Naive thymus-derived CD4-positive, alpha-beta T cell (primary cell): Measurements from ENCODE around the gene QPCTL. TPM values are rescaled to one million over a fixed set of nuclear protein-coding genes. Genes with fewer than 3 reads are reported as not detected.

Source experiments
- ATAC-seq: fragments of 150-1000 bp; cut with Tn5 transposase; 2 replicates; pipeline ENCODE4 v1.10.0; 2021; ENCODE audit warnings: mild to moderate bottlenecking, moderate library complexity
- CTCF ChIA-PET: fragments of 350-600 bp; sonication (Branson Sonifier 250); formaldehyde crosslinking; loops from one replicate; lab custom pipeline; 2021; ENCODE audit warnings: antibody characterized with exemption; lab: Charles Lee
- POLR2A ChIA-PET: fragments of 350-600 bp; sonication (Branson Sonifier 250); formaldehyde crosslinking; loops from one replicate; lab custom pipeline; 2021; ENCODE audit warnings: antibody characterized with exemption, inconsistent platforms; lab: Charles Lee
- DNase-seq, 9 donors: peaks; one replicate each; pipeline versions ENCODE4 v3.0.0 to v3.0.0-alpha.2; 2020 to 2022; ENCODE audit warnings: mixed read lengths in 1 of 9
- H3K27ac ChIP-seq: one replicate; pipeline ENCODE4 v1.7.0; 2013; ENCODE audit warnings: mild to moderate bottlenecking, low read depth, low read length, moderate library complexity
- H3K27me3 ChIP-seq, 2 donors: one replicate each; pipeline ENCODE4 v1.7.0; 2013; ENCODE audit warnings: low read length in 2 of 2, mild to moderate bottlenecking in 2 of 2, moderate library complexity in 2 of 2; ENCODE audit not compliant: control insufficient read depth in 2 of 2, insufficient read depth in 2 of 2
- H3K36me3 ChIP-seq, 3 experiments: 1 replicate in 2 of 3; 2 replicates in 1 of 3; pipeline ENCODE4 v1.7.0; 2013; ENCODE audit warnings: low read length in 3 of 3, mild to moderate bottlenecking in 3 of 3, moderate library complexity in 1 of 3; ENCODE audit not compliant: insufficient read depth in 3 of 3, control insufficient read depth in 2 of 3
- H3K4me1 ChIP-seq, 2 donors: one replicate each; pipeline ENCODE4 v1.7.0; 2013; ENCODE audit warnings: low read length in 2 of 2, mild to moderate bottlenecking in 2 of 2, moderate library complexity in 1 of 2; ENCODE audit not compliant: control insufficient read depth in 2 of 2, insufficient read depth in 2 of 2
- H3K4me3 ChIP-seq: 2 replicates; pipeline ENCODE4 v1.7.0; 2013; ENCODE audit warnings: mild to moderate bottlenecking, low read length
- H3K9me3 ChIP-seq, 3 experiments: 1 replicate in 2 of 3; 2 replicates in 1 of 3; pipeline ENCODE4 v1.7.0; 2013; ENCODE audit warnings: low read length in 3 of 3; ENCODE audit not compliant: control insufficient read depth in 2 of 3
- H3K27ac Mint-ChIP-seq, 9 donors: one replicate each; pipeline ENCODE4 v1.8.0; 2020 to 2022; ENCODE audit warnings: mixed read lengths in 9 of 9, mild to moderate bottlenecking in 8 of 9, moderate library complexity in 5 of 9, inconsistent platforms in 2 of 9
- H3K27me3 Mint-ChIP-seq, 5 donors: one replicate each; pipeline ENCODE4 v1.8.0; 2021 to 2022; ENCODE audit warnings: mixed read lengths in 5 of 5, mild to moderate bottlenecking in 1 of 5
- H3K36me3 Mint-ChIP-seq, 5 donors: one replicate each; pipeline ENCODE4 v1.8.0; 2020 to 2022; ENCODE audit warnings: mixed read lengths in 5 of 5, mild to moderate bottlenecking in 3 of 5, inconsistent platforms in 1 of 5
- H3K4me1 Mint-ChIP-seq, 7 donors: one replicate each; pipeline ENCODE4 v1.8.0; 2020 to 2022; ENCODE audit warnings: mixed read lengths in 7 of 7, mild to moderate bottlenecking in 3 of 7, inconsistent platforms in 1 of 7
- H3K4me3 Mint-ChIP-seq, 10 donors: one replicate each; pipeline ENCODE4 v1.8.0; 2020 to 2022; ENCODE audit warnings: mild to moderate bottlenecking in 10 of 10, mixed read lengths in 10 of 10, moderate library complexity in 6 of 10, inconsistent platforms in 2 of 10
- H3K9me3 Mint-ChIP-seq, 11 donors: one replicate each; pipeline ENCODE4 v1.8.0; 2020 to 2022; ENCODE audit warnings: mixed read lengths in 11 of 11, mild to moderate bottlenecking in 4 of 11, inconsistent platforms in 1 of 11, moderate library complexity in 1 of 11
- intact Hi-C, 2 donors: fragments of 100-400 bp; cut with micrococcal nuclease; formaldehyde crosslinking; loops; one replicate each; pipeline ENCODE4 v1.15.1; 2023
- polyA plus RNA-seq, 2 donors: library from polyadenylated mRNA; unstranded; fragments of 300-500 nt; fragmentation: Illumina TruSeq; gene quantifications; one replicate each; pipeline ENCODE4 v1.2.3, GENCODE V29; 2021
- total RNA-seq, 6 experiments: library from RNA in 5 of 6; stranded (reverse) in 5 of 6; gene quantifications; 1 replicate in 5 of 6; 2 replicates in 1 of 6; pipeline ENCODE4 v1.2.3 and lab custom pipeline; 2021 to 2026

QPCTL gene
- total and polyA plus RNA-seq, 7 experiments from 2014 or later: 1.2 to 8.9 (median 7.0) TPM

- H3K27me3 ChIP-seq: no peaks in the 10 kb centered on the region
- H3K4me3 ChIP-seq: no peak overlapping the region
- Mint-ChIP-seq H3K4me3 (no peak overlapping the region), H3K4me1 (peaks cover 0 to 7% (median 0%) of the 10 kb centered on the region in 7 donors), H3K27ac (no peak overlapping the region), H3K9me3 (peaks cover 0 to 1% (median 0%) of the 10 kb centered on the region in 11 donors), H3K27me3 (peaks cover 0 to 18% (median 5%) of the 10 kb centered on the region in 5 donors), H3K36me3 (no peaks in the 10 kb centered on the region)
- no peak overlapping the region for H3K27ac ChIP-seq
- no peaks in the 10 kb centered on the region for H3K4me1 ChIP-seq
- DNase-seq (no peak), ATAC-seq (no peak)
- ChIA-PET CTCF (no interaction called here), POLR2A (no interaction called here)
- H3K9me3 ChIP-seq: no peaks in the 10 kb centered on the region
- intact Hi-C loops: no loop called here
- H3K36me3 ChIP-seq: no peaks in the 10 kb centered on the region
Observed at GRCh38 chr19:45659096-45659729, 33.3 kb upstream of the QPCTL start.

GRCh38 chr19:45660636-45661035 lies 31.8 kb upstream of the QPCTL start:
- Histone ChIP-seq H3K4me3 (no peak overlapping the region), H3K27me3 (no peaks in the 10 kb centered on the region), H3K36me3 (no peaks in the 10 kb centered on the region), H3K27ac (no peak overlapping the region), H3K4me1 (no peaks in the 10 kb centered on the region), H3K9me3 (no peaks in the 10 kb centered on the region)
- Mint-ChIP-seq H3K27ac (peak overlapping the region in 1 of 9 donors; percentile 43), H3K36me3 (no peaks in the 10 kb centered on the region), H3K27me3 (peaks cover 0 to 22% (median 5%) of the 10 kb centered on the region in 5 donors), H3K4me3 (no peak overlapping the region), H3K4me1 (peaks cover 0 to 9% (median 0%) of the 10 kb centered on the region in 7 donors), H3K9me3 (peaks cover 0 to 1% (median 0%) of the 10 kb centered on the region in 11 donors)
- intact Hi-C loops: no loop called here
- ChIA-PET POLR2A (no interaction called here), CTCF (no interaction called here)
- DNase-seq: no peak
- no peak for ATAC-seq

- H3K4me1 ChIP-seq: peaks cover 12 to 13% of the 10 kb centered on the region in 2 donors
- no peaks in the 10 kb centered on the region for H3K9me3 ChIP-seq
- POLR2A ChIA-PET: no interaction called here
- no peaks in the 10 kb centered on the region for H3K9me3 Mint-ChIP-seq
- ATAC-seq: no peak
- no peaks in the 10 kb centered on the region for H3K36me3 ChIP-seq
- H3K27me3 Mint-ChIP-seq: peaks cover 0 to 23% (median 5%) of the 10 kb centered on the region in 5 donors
- H3K27me3 ChIP-seq: no peaks in the 10 kb centered on the region
- CTCF ChIA-PET: interaction anchor here (1.3 kb wide), 1 partner anchor 14 kb away, joined by 3 read pairs; no protein-coding TSS in a partner anchor
- DNase-seq: no peak
- no peak overlapping the region for H3K4me3 Mint-ChIP-seq
- no peak overlapping the region for H3K27ac ChIP-seq
- intact Hi-C loops: no loop called here
- H3K36me3 Mint-ChIP-seq: no peaks in the 10 kb centered on the region
- H3K27ac Mint-ChIP-seq: no peak overlapping the region
- no peak overlapping the region for H3K4me3 ChIP-seq
- peaks cover 12 to 22% (median 15%) of the 10 kb centered on the region in 7 donors for H3K4me1 Mint-ChIP-seq
Observed at GRCh38 chr19:45663800-45664199, 28.7 kb upstream of the QPCTL start.

GRCh38 chr19:45664575-45664974 lies 27.9 kb upstream of the QPCTL start:
- intact Hi-C loops: no loop called here
- Mint-ChIP-seq H3K36me3 (no peaks in the 10 kb centered on the region), H3K27me3 (peaks cover 0 to 23% (median 5%) of the 10 kb centered on the region in 5 donors), H3K27ac (no peak overlapping the region), H3K9me3 (no peaks in the 10 kb centered on the region), H3K4me1 (peaks cover 16 to 30% (median 21%) of the 10 kb centered on the region in 7 donors), H3K4me3 (peak overlapping the region in 2 of 10 donors; percentile 17 to 50)
- Histone ChIP-seq H3K4me1 (peaks cover 15 to 20% of the 10 kb centered on the region in 2 donors), H3K27ac (no peak overlapping the region), H3K9me3 (no peaks in the 10 kb centered on the region), H3K4me3 (no peak overlapping the region), H3K36me3 (no peaks in the 10 kb centered on the region), H3K27me3 (no peaks in the 10 kb centered on the region)
- DNase-seq (no peak), ATAC-seq (no peak)
- CTCF ChIA-PET: interaction anchor here (1.3 kb wide), 1 partner anchor 13 kb away, joined by 3 read pairs; no protein-coding TSS in a partner anchor
- POLR2A ChIA-PET: no interaction called here

- H3K27ac ChIP-seq: peak within 1 kb of the TSS; percentile 58
- intact Hi-C loops: loop anchor here (1.0 to 2.0 kb wide), 3 partner anchors 14 to 25 kb away; partner anchors contain the start of gene QPCTL (in 1 of the 2)
- DNase-seq: peak in 3 of 9 donors; percentile 33 to 64 (median 47)
- CTCF ChIA-PET: interaction anchor here (0.5 kb wide), 1 partner anchor 69 kb away, joined by 4 read pairs; no protein-coding TSS in a partner anchor
- Mint-ChIP-seq H3K36me3 (peaks cover 0 to 6% (median 0%) of the 10 kb centered on the region in 5 donors), H3K9me3 (no peaks in the 10 kb centered on the region), H3K4me1 (peaks cover 30 to 44% (median 36%) of the 10 kb centered on the region in 7 donors), H3K27me3 (peaks cover 0 to 26% (median 16%) of the 10 kb centered on the region in 5 donors), H3K27ac (peak within 1 kb of the TSS; percentile 25 to 87 (median 68)), H3K4me3 (peak within 1 kb of the TSS; percentile 83 to 96 (median 90))
- ATAC-seq: peak; percentile 72
- H3K36me3 ChIP-seq: no peaks in the 10 kb centered on the region
- H3K4me1 ChIP-seq: peaks cover 15 to 25% of the 10 kb centered on the region in 2 donors
- POLR2A ChIA-PET: interaction anchor here (0.5 to 5.7 kb wide), 4 partner anchors 12 to 1262 kb away, joined by 3 to 18 read pairs (median 4); no protein-coding TSS in a partner anchor
- H3K4me3 ChIP-seq: peak within 1 kb of the TSS; percentile 84
- H3K27me3 ChIP-seq: no peaks in the 10 kb centered on the region
- no peaks in the 10 kb centered on the region for H3K9me3 ChIP-seq
Observed at GRCh38 chr19:45667620-45668341, 24.7 kb upstream of the QPCTL start, which contains the start of gene GIPR. TSS of gene GIPR (plus strand) at chr19:45668221. CDS start at chr19:45669521, 1,300 bp downstream.

GRCh38 chr19:45668342-45668871 lies 24.1 kb upstream of the QPCTL start:
- peaks cover 0 to 8% (median 0%) of the 10 kb centered on the region in 5 donors for H3K36me3 Mint-ChIP-seq
- H3K4me1 Mint-ChIP-seq: peaks cover 30 to 44% (median 36%) of the 10 kb centered on the region in 7 donors
- peak overlapping the region; percentile 58 for H3K27ac ChIP-seq
- H3K36me3 ChIP-seq: no peaks in the 10 kb centered on the region
- no peaks in the 10 kb centered on the region for H3K9me3 ChIP-seq
- H3K27me3 ChIP-seq: no peaks in the 10 kb centered on the region
- H3K4me3 ChIP-seq: peak overlapping the region; percentile 84
- H3K4me1 ChIP-seq: peaks cover 15 to 25% of the 10 kb centered on the region in 2 donors
- no peaks in the 10 kb centered on the region for H3K9me3 Mint-ChIP-seq
- ChIA-PET CTCF (interaction anchor here (0.5 kb wide), 1 partner anchor 68 kb away, joined by 4 read pairs; no protein-coding TSS in a partner anchor), POLR2A (interaction anchor here (1.3 to 5.7 kb wide), 3 partner anchors 11 to 26 kb away, joined by 3 to 18 read pairs (median 5); no protein-coding TSS in a partner anchor)
- DNase-seq (peak in 6 of 9 donors; percentile 22 to 59 (median 34)), ATAC-seq (peak; percentile 21)
- peak overlapping the region; percentile 83 to 96 (median 90) for H3K4me3 Mint-ChIP-seq
- H3K27ac Mint-ChIP-seq: peak overlapping the region; percentile 25 to 87 (median 68)
- H3K27me3 Mint-ChIP-seq: peaks cover 0 to 26% (median 17%) of the 10 kb centered on the region in 5 donors
- intact Hi-C loops: loop anchor here (1.0 to 2.0 kb wide), 3 partner anchors 13 to 24 kb away; partner anchors contain the start of gene QPCTL (in 1 of the 2)
